A549 (cell line): Measurements from ENCODE around the gene MAEL. TPM values are rescaled to one million over a fixed set of nuclear protein-coding genes. Genes with fewer than 3 reads are reported as not detected.
A peak's percentile ranks its signal among the peaks of the same experiment; 100 is the strongest.

Experiments
- ATAC-seq, 2 experiments: fragments of 200-7000 bp in 1 of 2; fragments of >200 bp in 1 of 2; cut with Nextera tagmentation in 1 of 2; cut with Tn5 transposase in 1 of 2; 3 replicates each; pipeline versions ENCODE4 v1.8.0 to v1.9.1; 2018 to 2020; ENCODE audit warnings: mild to moderate bottlenecking in 1 of 2, moderate library complexity in 1 of 2
- CTCF ChIA-PET: fragments of 300-600 bp; sonication (Branson Sonifier 250); formaldehyde crosslinking; extraction: SDS; loops from one replicate; lab custom pipeline; 2021; ENCODE audit warnings: antibody characterized with exemption, inconsistent platforms; lab: Yijun Ruan, JAX
- POLR2A ChIA-PET: fragments of 350-600 bp; formaldehyde crosslinking; extraction: SDS; loops from one replicate; lab custom pipeline; 2021; ENCODE audit warnings: antibody characterized with exemption, inconsistent platforms; lab: Yijun Ruan, JAX
- DNase-seq, 2 experiments: peaks; one replicate each; pipeline versions ENCODE4 v3.0.0 to v3.0.0-alpha.2; 2011 to 2016; ENCODE audit warnings: low read depth in 1 of 2, low spot score in 1 of 2
- FAIRE-seq: peaks from 2 replicates; lab custom pipeline; 2011; peaks lifted over from hg19 to GRCh38; lab: Jason Lieb, UNC
- H3K27ac ChIP-seq, 2 experiments: fragments of >200 bp; sonication (Bioruptor Twin); formaldehyde crosslinking; 3 replicates each; pipeline ENCODE4 v1.5.1; 2016 to 2017
- H3K4me1 ChIP-seq: fragments of >200 bp; sonication (Bioruptor Twin); formaldehyde crosslinking; 3 replicates; pipeline ENCODE4 v1.6.1; 2016
- H3K4me2 ChIP-seq: fragments of >200 bp; sonication (Bioruptor Twin); formaldehyde crosslinking; 3 replicates; pipeline ENCODE4 v1.6.1; 2016
- H3K4me3 ChIP-seq: fragments of >200 bp; sonication (Bioruptor Twin); formaldehyde crosslinking; 3 replicates; pipeline ENCODE4 v1.5.1; 2016
- H3K9me3 ChIP-seq: fragments of >200 bp; sonication (Bioruptor Twin); formaldehyde crosslinking; 3 replicates; pipeline ENCODE4 v1.6.1; 2016
- CBX8 ChIP-seq: fragments of 200-600 bp; sonication (generic); IDR thresholded peaks from 2 replicates; pipeline ENCODE4 v1.6.1; 2016
- CHD4 ChIP-seq: fragments of 200-600 bp; sonication (generic); IDR thresholded peaks from 2 replicates; pipeline ENCODE4 v1.6.1; 2016; ENCODE audit warnings: antibody characterized with exemption, mild to moderate bottlenecking, borderline replicate concordance
- FOSL2 ChIP-seq, 2 experiments: fragments of 450-650 bp in 1 of 2; fragments of >200 bp in 1 of 2; sonication (Bioruptor Twin) in 1 of 2; formaldehyde crosslinking; IDR thresholded peaks; 2 replicates each; pipeline versions ENCODE4 v1.5.0 to v1.6.1; 2016 to 2020; ENCODE audit warnings: mild to moderate bottlenecking in 1 of 2, moderate library complexity in 1 of 2
- FOXS1 ChIP-seq: fragments of 250-450 bp; sonication (Bioruptor Pico); IDR thresholded peaks from 2 replicates; pipeline ENCODE4 v1.5.0; 2020; ENCODE audit warnings: mild to moderate bottlenecking, moderate library complexity
- GATA3 ChIP-seq: IDR thresholded peaks from 2 replicates; pipeline ENCODE4 v1.6.1; 2012; ENCODE audit warnings: borderline replicate concordance
- MAFK ChIP-seq: fragments of 450-650 bp; IDR thresholded peaks from 2 replicates; pipeline ENCODE4 v1.6.1; 2014; ENCODE audit not compliant: partially characterized antibody
- RARB ChIP-seq: fragments of 250-450 bp; sonication (Bioruptor Pico); IDR thresholded peaks from 2 replicates; pipeline ENCODE4 v1.8.0; 2021; ENCODE audit warnings: mild to moderate bottlenecking, moderate library complexity
- SREBF2 ChIP-seq: fragments of 450-650 bp; IDR thresholded peaks from 2 replicates; pipeline ENCODE4 v1.6.1; 2014; ENCODE audit warnings: mild to moderate bottlenecking, moderate library complexity
- ZFP36 ChIP-seq: fragments of 450-650 bp; IDR thresholded peaks from 2 replicates; pipeline ENCODE4 v1.6.1; 2014; ENCODE audit warnings: borderline replicate concordance; ENCODE audit not compliant: partially characterized antibody
- ZSCAN20 ChIP-seq: fragments of 250-450 bp; sonication (Bioruptor Pico); IDR thresholded peaks from 2 replicates; pipeline ENCODE4 v1.8.0; 2022; ENCODE audit warnings: mild to moderate bottlenecking, moderate library complexity
- WGBS: methylation state at CpG from one replicate; pipeline ENCODE4 v1.1.6; 2017; ENCODE audit errors: missing lambda C conversion rate; 5-methylcytosine and 5-hydroxymethylcytosine counted together
- polyA plus RNA-seq, 4 experiments: library from polyadenylated mRNA; depleted of rRNA in 3 of 4; stranded (reverse); fragments of >200 nt; fragmentation: RNase III in 1 of 4; extraction: RNeasy Plus Mini Kit Qiagen cat#74134 plus additional on column Dnase treatment in 1 of 4; gene quantifications; 2 replicates in 3 of 4; 3 replicates in 1 of 4; pipeline ENCODE4 v1.2.3, GENCODE V29; 2011 to 2017
- TF ChIP-seq, protein P1 (sequence below): fragments of 450-650 bp; IDR thresholded peaks from 2 replicates; pipeline ENCODE4 v1.6.1; 2014; ENCODE audit warnings: antibody characterized with exemption
- TF ChIP-seq, protein P2 (sequence below): fragments of 200-600 bp; sonication (generic); IDR thresholded peaks from 2 replicates; pipeline ENCODE4 v1.6.1; 2016; ENCODE audit warnings: antibody characterized with exemption, mild to moderate bottlenecking, moderate library complexity
- TF ChIP-seq, protein P3 (sequence below): fragments of >200 bp; sonication (Bioruptor Twin); formaldehyde crosslinking; IDR thresholded peaks from 3 replicates; pipeline ENCODE4 v1.6.1; 2016

The MAEL gene
- polyA plus RNA-seq, 2 of the 4 experiments (the other 2 are of a cell fraction), result not detected

DNA sequence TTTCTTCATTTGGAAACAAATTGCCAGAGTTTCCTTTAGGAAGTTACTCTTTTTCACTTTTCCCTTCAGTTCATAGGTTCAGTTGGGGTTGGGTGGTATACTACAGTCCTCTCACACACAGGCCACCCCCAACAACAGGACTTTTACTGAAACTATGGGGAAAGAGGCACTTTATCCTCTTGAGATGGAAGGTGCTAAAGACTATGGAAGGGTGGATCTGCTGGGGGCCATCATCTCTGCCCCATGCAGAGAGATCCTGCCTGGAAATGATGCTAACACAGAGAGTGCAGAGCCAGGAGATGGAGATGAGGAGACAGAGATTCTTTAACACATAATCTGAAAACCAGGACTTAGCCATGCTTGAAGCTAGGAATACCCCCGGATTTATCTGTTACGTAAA is 38.0 kb upstream of the MAEL start:
- ChIA-PET POLR2A (no interaction called here), CTCF (no interaction called here)
- Histone ChIP-seq H3K9me3 (no peaks in the 10 kb centered on the region), H3K4me1 (no peaks in the 10 kb centered on the region), H3K4me3 (no peak overlapping the region), H3K27ac (no peak overlapping the region), H3K4me2 (no peak overlapping the region)
- no peak for FAIRE-seq
- WGBS, result 41% methylated on average over 2 of the region's 2 CpGs
- no peak for TF ChIP-seq ZSCAN20 (CRISPR knock-in tag)
- TF ChIP-seq GATA3, result no peak
- TF ChIP-seq FOXS1 (CRISPR knock-in tag), result no peak
- TF ChIP-seq, protein P1, sequence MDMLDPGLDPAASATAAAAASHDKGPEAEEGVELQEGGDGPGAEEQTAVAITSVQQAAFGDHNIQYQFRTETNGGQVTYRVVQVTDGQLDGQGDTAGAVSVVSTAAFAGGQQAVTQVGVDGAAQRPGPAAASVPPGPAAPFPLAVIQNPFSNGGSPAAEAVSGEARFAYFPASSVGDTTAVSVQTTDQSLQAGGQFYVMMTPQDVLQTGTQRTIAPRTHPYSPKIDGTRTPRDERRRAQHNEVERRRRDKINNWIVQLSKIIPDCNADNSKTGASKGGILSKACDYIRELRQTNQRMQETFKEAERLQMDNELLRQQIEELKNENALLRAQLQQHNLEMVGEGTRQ, result no peak
- ATAC-seq, result no peak
- no peak for DNase-seq

DNA sequence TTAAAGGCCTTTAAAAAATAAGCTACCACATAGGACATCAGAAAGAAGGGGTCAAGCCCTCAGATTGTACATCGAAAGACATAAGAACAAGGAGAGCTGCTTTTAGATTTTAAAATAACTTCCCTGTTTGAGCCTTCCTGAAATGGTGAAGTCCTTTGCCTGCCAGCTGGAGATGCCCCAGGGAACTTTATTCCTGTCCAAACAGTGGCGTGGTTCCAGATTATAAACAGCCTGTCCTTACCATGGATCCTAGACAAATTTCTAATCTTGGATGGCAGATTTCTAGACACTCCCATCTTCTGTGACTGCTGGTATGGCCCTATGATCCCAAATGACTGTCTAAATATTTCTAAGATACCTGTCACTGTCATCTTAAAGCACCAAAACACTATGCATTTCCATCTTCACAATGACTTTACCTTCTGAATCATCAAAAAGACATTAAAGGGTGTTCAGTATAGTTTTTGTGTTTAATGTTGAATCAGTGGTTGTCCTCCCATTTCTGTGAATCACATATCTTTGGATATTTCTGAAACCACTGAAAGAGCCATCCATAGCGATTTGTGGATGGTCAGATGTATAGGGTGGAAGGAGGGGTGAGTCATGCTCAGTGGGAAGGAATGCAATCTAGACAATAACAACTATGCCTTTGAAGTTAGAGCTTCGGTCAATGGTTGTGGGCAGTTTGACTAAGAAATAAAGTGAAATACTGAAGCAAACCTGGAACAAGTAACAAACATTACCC is 36.9 kb upstream of the MAEL start:
- no peak for TF ChIP-seq FOSL2 (IDR thresholded peaks at IDR 0.05)
- 0 out of 2 replicates have a peak, but pooled peaks have one; percentile 11 for TF ChIP-seq FOSL2 (CRISPR knock-in tag; IDR thresholded peaks at IDR 0.05)
- TF ChIP-seq SREBF2, result no peak
- no peak overlapping the region for H3K4me3 ChIP-seq
- ATAC-seq, result no peak
- 6% methylated on average over 4 of the region's 4 CpGs for WGBS
- FAIRE-seq, result no peak
- no peaks in the 10 kb centered on the region for H3K9me3 ChIP-seq
- ChIA-PET POLR2A (no interaction called here), CTCF (no interaction called here)
- no peak overlapping the region for H3K27ac ChIP-seq
- no peak for DNase-seq
- no peaks in the 10 kb centered on the region for H3K4me1 ChIP-seq
- no peak overlapping the region for H3K4me2 ChIP-seq

DNA sequence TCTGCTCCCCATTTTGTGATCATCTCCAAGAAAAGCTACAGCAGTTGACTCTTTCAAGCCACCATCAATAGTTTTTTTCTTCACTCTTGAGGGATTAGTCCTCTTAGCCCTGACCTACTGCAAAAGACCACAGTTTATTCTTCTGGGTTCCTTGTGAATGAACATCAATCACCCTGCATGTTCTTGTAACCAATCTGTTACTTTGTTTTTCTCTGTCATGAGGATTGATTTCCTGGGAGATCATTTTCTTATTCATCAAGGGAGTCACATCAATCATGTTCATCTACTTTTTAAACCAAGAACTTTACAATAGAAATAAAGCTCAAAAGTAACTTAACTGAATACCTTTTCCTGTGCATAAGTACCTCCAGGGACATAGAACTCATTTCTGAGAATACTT is 35.6 kb upstream of the MAEL start:
- Histone ChIP-seq H3K27ac (no peak overlapping the region), H3K4me2 (no peak overlapping the region), H3K4me3 (no peak overlapping the region), H3K9me3 (no peaks in the 10 kb centered on the region), H3K4me1 (no peaks in the 10 kb centered on the region)
- TF ChIP-seq RARB (CRISPR knock-in tag) (no peak), MAFK (no peak), FOSL2 (IDR thresholded peaks at IDR 0.05) (no peak), FOSL2 (CRISPR knock-in tag; IDR thresholded peaks at IDR 0.05) (no peak), CHD4 (no peak), ZFP36 (no peak), CBX8 (no peak)
- TF ChIP-seq, protein P2, sequence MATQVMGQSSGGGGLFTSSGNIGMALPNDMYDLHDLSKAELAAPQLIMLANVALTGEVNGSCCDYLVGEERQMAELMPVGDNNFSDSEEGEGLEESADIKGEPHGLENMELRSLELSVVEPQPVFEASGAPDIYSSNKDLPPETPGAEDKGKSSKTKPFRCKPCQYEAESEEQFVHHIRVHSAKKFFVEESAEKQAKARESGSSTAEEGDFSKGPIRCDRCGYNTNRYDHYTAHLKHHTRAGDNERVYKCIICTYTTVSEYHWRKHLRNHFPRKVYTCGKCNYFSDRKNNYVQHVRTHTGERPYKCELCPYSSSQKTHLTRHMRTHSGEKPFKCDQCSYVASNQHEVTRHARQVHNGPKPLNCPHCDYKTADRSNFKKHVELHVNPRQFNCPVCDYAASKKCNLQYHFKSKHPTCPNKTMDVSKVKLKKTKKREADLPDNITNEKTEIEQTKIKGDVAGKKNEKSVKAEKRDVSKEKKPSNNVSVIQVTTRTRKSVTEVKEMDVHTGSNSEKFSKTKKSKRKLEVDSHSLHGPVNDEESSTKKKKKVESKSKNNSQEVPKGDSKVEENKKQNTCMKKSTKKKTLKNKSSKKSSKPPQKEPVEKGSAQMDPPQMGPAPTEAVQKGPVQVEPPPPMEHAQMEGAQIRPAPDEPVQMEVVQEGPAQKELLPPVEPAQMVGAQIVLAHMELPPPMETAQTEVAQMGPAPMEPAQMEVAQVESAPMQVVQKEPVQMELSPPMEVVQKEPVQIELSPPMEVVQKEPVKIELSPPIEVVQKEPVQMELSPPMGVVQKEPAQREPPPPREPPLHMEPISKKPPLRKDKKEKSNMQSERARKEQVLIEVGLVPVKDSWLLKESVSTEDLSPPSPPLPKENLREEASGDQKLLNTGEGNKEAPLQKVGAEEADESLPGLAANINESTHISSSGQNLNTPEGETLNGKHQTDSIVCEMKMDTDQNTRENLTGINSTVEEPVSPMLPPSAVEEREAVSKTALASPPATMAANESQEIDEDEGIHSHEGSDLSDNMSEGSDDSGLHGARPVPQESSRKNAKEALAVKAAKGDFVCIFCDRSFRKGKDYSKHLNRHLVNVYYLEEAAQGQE, result no peak
- TF ChIP-seq, protein P3, sequence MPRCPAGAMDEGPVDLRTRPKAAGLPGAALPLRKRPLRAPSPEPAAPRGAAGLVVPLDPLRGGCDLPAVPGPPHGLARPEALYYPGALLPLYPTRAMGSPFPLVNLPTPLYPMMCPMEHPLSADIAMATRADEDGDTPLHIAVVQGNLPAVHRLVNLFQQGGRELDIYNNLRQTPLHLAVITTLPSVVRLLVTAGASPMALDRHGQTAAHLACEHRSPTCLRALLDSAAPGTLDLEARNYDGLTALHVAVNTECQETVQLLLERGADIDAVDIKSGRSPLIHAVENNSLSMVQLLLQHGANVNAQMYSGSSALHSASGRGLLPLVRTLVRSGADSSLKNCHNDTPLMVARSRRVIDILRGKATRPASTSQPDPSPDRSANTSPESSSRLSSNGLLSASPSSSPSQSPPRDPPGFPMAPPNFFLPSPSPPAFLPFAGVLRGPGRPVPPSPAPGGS, result no peak
- no peak for FAIRE-seq
- no peak for DNase-seq
- POLR2A ChIA-PET, result no interaction called here
- CTCF ChIA-PET, result interaction anchor here (0.6 to 1.3 kb wide), 3 partner anchors 14 to 106 kb away, joined by 3 to 4 read pairs (median 4); no protein-coding TSS in a partner anchor
- ATAC-seq, result no peak
